A549 (cell line): Measurements from ENCODE around the gene MTARC1. TPM values are rescaled to one million over a fixed set of nuclear protein-coding genes. Genes with fewer than 3 reads are reported as not detected.

Experiments
- ATAC-seq, 2 experiments: fragments of 200-7000 bp in 1 of 2; fragments of >200 bp in 1 of 2; cut with Nextera tagmentation in 1 of 2; cut with Tn5 transposase in 1 of 2; 3 replicates each; pipeline versions ENCODE4 v1.8.0 to v1.9.1; 2018 to 2020; ENCODE audit warnings: mild to moderate bottlenecking in 1 of 2, moderate library complexity in 1 of 2
- CTCF ChIA-PET: fragments of 300-600 bp; sonication (Branson Sonifier 250); formaldehyde crosslinking; extraction: SDS; loops from one replicate; lab custom pipeline; 2021; ENCODE audit warnings: antibody characterized with exemption, inconsistent platforms; lab: Yijun Ruan, JAX
- POLR2A ChIA-PET: fragments of 350-600 bp; formaldehyde crosslinking; extraction: SDS; loops from one replicate; lab custom pipeline; 2021; ENCODE audit warnings: antibody characterized with exemption, inconsistent platforms; lab: Yijun Ruan, JAX
- DNase-seq, 2 experiments: peaks; one replicate each; pipeline versions ENCODE4 v3.0.0 to v3.0.0-alpha.2; 2011 to 2016; ENCODE audit warnings: low read depth in 1 of 2, low spot score in 1 of 2
- FAIRE-seq: peaks from 2 replicates; lab custom pipeline; 2011; peaks lifted over from hg19 to GRCh38; lab: Jason Lieb, UNC
- H3K27ac ChIP-seq, 2 experiments: fragments of >200 bp; sonication (Bioruptor Twin); formaldehyde crosslinking; 3 replicates each; pipeline ENCODE4 v1.5.1; 2016 to 2017
- H3K4me1 ChIP-seq: fragments of >200 bp; sonication (Bioruptor Twin); formaldehyde crosslinking; 3 replicates; pipeline ENCODE4 v1.6.1; 2016
- H3K4me2 ChIP-seq: fragments of >200 bp; sonication (Bioruptor Twin); formaldehyde crosslinking; 3 replicates; pipeline ENCODE4 v1.6.1; 2016
- H3K4me3 ChIP-seq: fragments of >200 bp; sonication (Bioruptor Twin); formaldehyde crosslinking; 3 replicates; pipeline ENCODE4 v1.5.1; 2016
- H3K9me3 ChIP-seq: fragments of >200 bp; sonication (Bioruptor Twin); formaldehyde crosslinking; 3 replicates; pipeline ENCODE4 v1.6.1; 2016
- BHLHE40 ChIP-seq: IDR thresholded peaks from 2 replicates; pipeline ENCODE4 v1.6.1; 2012; ENCODE audit warnings: low read depth, low read length, inconsistent platforms
- CHD4 ChIP-seq: fragments of 200-600 bp; sonication (generic); IDR thresholded peaks from 2 replicates; pipeline ENCODE4 v1.6.1; 2016; ENCODE audit warnings: antibody characterized with exemption, mild to moderate bottlenecking, borderline replicate concordance
- EP300 ChIP-seq, 2 experiments: fragments of >200 bp; sonication (Bioruptor Twin); formaldehyde crosslinking; IDR thresholded peaks; 2 replicates in 1 of 2; 3 replicates in 1 of 2; pipeline ENCODE4 v1.6.1; 2016 to 2017
- FOSB ChIP-seq: fragments of 250-450 bp; sonication (Bioruptor Pico); IDR thresholded peaks from 2 replicates; pipeline ENCODE4 v1.5.0; 2020; ENCODE audit warnings: mild to moderate bottlenecking, moderate library complexity
- HES2 ChIP-seq: fragments of >200 bp; sonication (Bioruptor Twin); formaldehyde crosslinking; IDR thresholded peaks from 2 replicates; pipeline ENCODE4 v1.6.1; 2016
- HOXA7 ChIP-seq: fragments of 250-450 bp; sonication (Bioruptor Pico); IDR thresholded peaks from 2 replicates; pipeline ENCODE4 v1.5.0; 2020; ENCODE audit warnings: mild to moderate bottlenecking, moderate library complexity
- HOXB13 ChIP-seq: fragments of 250-450 bp; sonication (Bioruptor Pico); IDR thresholded peaks from 2 replicates; pipeline ENCODE4 v1.5.0; 2020; ENCODE audit warnings: low read depth, mild to moderate bottlenecking, moderate library complexity
- JUN ChIP-seq, 2 experiments: fragments of >200 bp; sonication (Bioruptor Twin); formaldehyde crosslinking; IDR thresholded peaks; 2 replicates in 1 of 2; 3 replicates in 1 of 2; pipeline ENCODE4 v1.6.1; 2016 to 2017
- JUNB ChIP-seq: fragments of >200 bp; sonication (Bioruptor Twin); formaldehyde crosslinking; IDR thresholded peaks from 2 replicates; pipeline ENCODE4 v1.6.1; 2016
- KDM5A ChIP-seq: fragments of 200-600 bp; sonication (generic); IDR thresholded peaks from 2 replicates; pipeline ENCODE4 v1.6.1; 2016; ENCODE audit warnings: antibody characterized with exemption, mild to moderate bottlenecking
- MAX ChIP-seq: IDR thresholded peaks from 2 replicates; pipeline ENCODE4 v1.6.1; 2012
- RFX5 ChIP-seq: fragments of 450-650 bp; IDR thresholded peaks from 2 replicates; pipeline ENCODE4 v1.7.1; 2014; ENCODE audit warnings: antibody characterized with exemption, mild to moderate bottlenecking, moderate library complexity
- SMC3 ChIP-seq: fragments of >200 bp; sonication (Bioruptor Twin); formaldehyde crosslinking; IDR thresholded peaks from 3 replicates; pipeline ENCODE4 v1.6.1; 2018; ENCODE audit warnings: inconsistent platforms
- SREBF2 ChIP-seq: fragments of 450-650 bp; IDR thresholded peaks from 2 replicates; pipeline ENCODE4 v1.6.1; 2014; ENCODE audit warnings: mild to moderate bottlenecking, moderate library complexity
- TP53 ChIP-seq: fragments of 250-450 bp; sonication (Bioruptor Pico); IDR thresholded peaks from 2 replicates; pipeline ENCODE4 v1.5.0; 2021; ENCODE audit warnings: mild to moderate bottlenecking, moderate library complexity
- USF2 ChIP-seq: fragments of 450-650 bp; IDR thresholded peaks from 2 replicates; pipeline ENCODE4 v1.6.1; 2014; ENCODE audit warnings: antibody characterized with exemption
- ZNF302 ChIP-seq: fragments of 250-450 bp; sonication (Bioruptor Pico); IDR thresholded peaks from 2 replicates; pipeline ENCODE4 v1.9.0; 2021; ENCODE audit warnings: inconsistent platforms, mild to moderate bottlenecking, moderate library complexity
- WGBS: methylation state at CpG from one replicate; pipeline ENCODE4 v1.1.6; 2017; ENCODE audit errors: missing lambda C conversion rate; 5-methylcytosine and 5-hydroxymethylcytosine counted together
- polyA plus RNA-seq, 4 experiments: library from polyadenylated mRNA; depleted of rRNA in 3 of 4; stranded (reverse); fragments of >200 nt; fragmentation: RNase III in 1 of 4; extraction: RNeasy Plus Mini Kit Qiagen cat#74134 plus additional on column Dnase treatment in 1 of 4; gene quantifications; 2 replicates in 3 of 4; 3 replicates in 1 of 4; pipeline ENCODE4 v1.2.3, GENCODE V29; 2011 to 2017
- TF ChIP-seq, protein P1 (sequence below): fragments of >200 bp; sonication (Bioruptor Twin); formaldehyde crosslinking; IDR thresholded peaks from 3 replicates; pipeline ENCODE4 v1.6.1; 2016

MTARC1 gene
- polyA plus RNA-seq, 2 of the 4 experiments (the other 2 are of a cell fraction) = 9.5 to 10.1 TPM

DNA sequence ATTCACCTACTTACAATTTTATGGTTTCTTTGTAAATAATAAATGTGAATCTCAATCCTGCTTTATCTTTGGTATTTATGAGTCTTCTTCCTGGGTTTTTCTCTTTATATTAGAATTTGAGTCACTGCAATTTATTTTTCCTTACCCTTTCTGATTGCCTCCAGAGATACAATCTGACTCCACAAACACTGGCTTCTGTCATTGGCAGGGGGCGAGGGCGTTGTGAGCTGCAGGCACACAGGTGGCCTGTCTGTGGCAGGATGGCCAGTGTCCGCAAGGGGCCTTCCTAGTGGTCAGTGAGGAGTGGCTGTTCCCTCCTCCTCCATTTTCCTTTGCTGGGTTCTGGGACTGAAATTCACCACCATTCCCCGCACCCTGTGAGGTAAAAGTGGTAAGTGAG, 2.0 kb upstream of the MTARC1 start:
- POLR2A ChIA-PET = no interaction called here
- TF ChIP-seq RFX5 (no peak), KDM5A (no peak), SMC3 (no peak), MAX (no peak), HES2 (no peak), TP53 (CRISPR knock-in tag) (no peak), EP300 (IDR thresholded peaks at IDR 0.05) (no peak), HOXA7 (no peak), BHLHE40 (no peak), CHD4 (no peak), USF2 (no peak), JUN (IDR thresholded peaks at IDR 0.05) (no peak), FOSB (no peak)
- FAIRE-seq (no peak), ATAC-seq (no peak), DNase-seq (no peak)
- no peaks in the 10 kb centered on the region for H3K9me3 ChIP-seq
- H3K4me3 ChIP-seq = no peak overlapping the region
- peaks cover 12% of the 10 kb centered on the region; the same call in 2 of the 3 replicates for H3K4me1 ChIP-seq
- no peak overlapping the region for H3K4me2 ChIP-seq
- CTCF ChIA-PET = interaction anchor here (1.0 to 8.3 kb wide), 3 partner anchors 9 to 51 kb away, joined by 3 to 78 read pairs (median 7); no protein-coding TSS in a partner anchor
- 95% methylated on average over 4 of the region's 4 CpGs for WGBS
- no peak overlapping the region for H3K27ac ChIP-seq

- FAIRE-seq = no peak
- Histone ChIP-seq H3K27ac (no peak overlapping the region), H3K9me3 (no peaks in the 10 kb centered on the region), H3K4me2 (no peak overlapping the region), H3K4me3 (no peak overlapping the region), H3K4me1 (peaks cover 12% of the 10 kb centered on the region; the same call in 2 of the 3 replicates)
- TF ChIP-seq KDM5A (no peak), SREBF2 (no peak), RFX5 (no peak), MAX (no peak), HOXB13 (CRISPR knock-in tag) (no peak), JUNB (no peak)
- TF ChIP-seq, protein P1, sequence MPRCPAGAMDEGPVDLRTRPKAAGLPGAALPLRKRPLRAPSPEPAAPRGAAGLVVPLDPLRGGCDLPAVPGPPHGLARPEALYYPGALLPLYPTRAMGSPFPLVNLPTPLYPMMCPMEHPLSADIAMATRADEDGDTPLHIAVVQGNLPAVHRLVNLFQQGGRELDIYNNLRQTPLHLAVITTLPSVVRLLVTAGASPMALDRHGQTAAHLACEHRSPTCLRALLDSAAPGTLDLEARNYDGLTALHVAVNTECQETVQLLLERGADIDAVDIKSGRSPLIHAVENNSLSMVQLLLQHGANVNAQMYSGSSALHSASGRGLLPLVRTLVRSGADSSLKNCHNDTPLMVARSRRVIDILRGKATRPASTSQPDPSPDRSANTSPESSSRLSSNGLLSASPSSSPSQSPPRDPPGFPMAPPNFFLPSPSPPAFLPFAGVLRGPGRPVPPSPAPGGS = no peak
- no peak for DNase-seq
- ATAC-seq = no peak
- ChIA-PET CTCF (interaction anchor here (0.8 to 8.3 kb wide), 7 partner anchors 10 to 595 kb away, joined by 3 to 78 read pairs (median 3); no protein-coding TSS in a partner anchor), POLR2A (no interaction called here)
- WGBS = 94% methylated on average over 11 of the region's 11 CpGs
Observed at GRCh38 chr1:220785166-220786056, 1.3 kb upstream of the MTARC1 start.

- ATAC-seq = no peak; a peak in 1 of 6 replicates
- WGBS = 94% methylated on average over 12 of the region's 13 CpGs
- POLR2A ChIA-PET = no interaction called here
- CTCF ChIA-PET = interaction anchor here (0.8 to 8.3 kb wide), 6 partner anchors 10 to 596 kb away, joined by 3 to 78 read pairs (median 4); no protein-coding TSS in a partner anchor
- FAIRE-seq = no peak
- Histone ChIP-seq H3K27ac (peak overlapping the region in 1 of 2 experiments; percentile 89; a peak in 2 of 6 replicates), H3K9me3 (no peaks in the 10 kb centered on the region), H3K4me1 (peaks cover 12% of the 10 kb centered on the region; the same call in 2 of the 3 replicates), H3K4me3 (no peak overlapping the region), H3K4me2 (peak overlapping the region; percentile 76)
- TF ChIP-seq ZNF302 (CRISPR knock-in tag) = no peak
- DNase-seq = no peak
Observed at GRCh38 chr1:220786057-220786336, 716 bp upstream of the MTARC1 start.
